GM18499 (cell line): ENCODE measurements around the gene VPS33A.
"Not testable (repeated sequence)": the region's sequence is repeated elsewhere in the genome, so short reads cannot be mapped to it uniquely, and the experiment has no call there.

Experiments used
- ATAC-seq: cut with Tn5 transposase; IDR thresholded peaks from one replicate; pipeline ENCODE4 v1.9.1; 2021; ENCODE audit warnings: moderate number of reproducible peaks; ENCODE audit not compliant: insufficient read depth, unreplicated experiment

VPS33A gene

DNA sequence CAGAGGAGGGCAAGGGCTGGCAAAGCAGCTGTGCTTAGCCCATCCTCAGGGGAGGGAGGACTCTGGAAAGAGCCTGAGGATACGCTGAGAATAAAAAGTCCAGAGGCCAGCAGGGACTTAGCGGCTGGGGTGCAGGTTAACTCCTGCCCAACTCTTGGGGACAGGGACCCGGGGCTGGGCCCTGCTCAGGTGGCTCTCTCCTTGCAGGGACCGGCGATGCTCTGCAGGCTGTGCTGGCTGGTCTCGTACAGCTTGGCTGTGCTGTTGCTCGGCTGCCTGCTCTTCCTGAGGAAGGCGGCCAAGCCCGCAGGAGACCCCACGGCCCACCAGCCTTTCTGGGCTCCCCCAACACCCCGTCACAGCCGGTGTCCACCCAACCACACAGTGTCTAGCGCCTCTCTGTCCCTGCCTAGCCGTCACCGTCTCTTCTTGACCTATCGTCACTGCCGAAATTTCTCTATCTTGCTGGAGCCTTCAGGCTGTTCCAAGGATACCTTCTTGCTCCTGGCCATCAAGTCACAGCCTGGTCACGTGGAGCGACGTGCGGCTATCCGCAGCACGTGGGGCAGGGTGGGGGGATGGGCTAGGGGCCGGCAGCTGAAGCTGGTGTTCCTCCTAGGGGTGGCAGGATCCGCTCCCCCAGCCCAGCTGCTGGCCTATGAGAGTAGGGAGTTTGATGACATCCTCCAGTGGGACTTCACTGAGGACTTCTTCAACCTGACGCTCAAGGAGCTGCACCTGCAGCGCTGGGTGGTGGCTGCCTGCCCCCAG, 60.0 kb downstream of the VPS33A start:
- no peak for ATAC-seq

DNA sequence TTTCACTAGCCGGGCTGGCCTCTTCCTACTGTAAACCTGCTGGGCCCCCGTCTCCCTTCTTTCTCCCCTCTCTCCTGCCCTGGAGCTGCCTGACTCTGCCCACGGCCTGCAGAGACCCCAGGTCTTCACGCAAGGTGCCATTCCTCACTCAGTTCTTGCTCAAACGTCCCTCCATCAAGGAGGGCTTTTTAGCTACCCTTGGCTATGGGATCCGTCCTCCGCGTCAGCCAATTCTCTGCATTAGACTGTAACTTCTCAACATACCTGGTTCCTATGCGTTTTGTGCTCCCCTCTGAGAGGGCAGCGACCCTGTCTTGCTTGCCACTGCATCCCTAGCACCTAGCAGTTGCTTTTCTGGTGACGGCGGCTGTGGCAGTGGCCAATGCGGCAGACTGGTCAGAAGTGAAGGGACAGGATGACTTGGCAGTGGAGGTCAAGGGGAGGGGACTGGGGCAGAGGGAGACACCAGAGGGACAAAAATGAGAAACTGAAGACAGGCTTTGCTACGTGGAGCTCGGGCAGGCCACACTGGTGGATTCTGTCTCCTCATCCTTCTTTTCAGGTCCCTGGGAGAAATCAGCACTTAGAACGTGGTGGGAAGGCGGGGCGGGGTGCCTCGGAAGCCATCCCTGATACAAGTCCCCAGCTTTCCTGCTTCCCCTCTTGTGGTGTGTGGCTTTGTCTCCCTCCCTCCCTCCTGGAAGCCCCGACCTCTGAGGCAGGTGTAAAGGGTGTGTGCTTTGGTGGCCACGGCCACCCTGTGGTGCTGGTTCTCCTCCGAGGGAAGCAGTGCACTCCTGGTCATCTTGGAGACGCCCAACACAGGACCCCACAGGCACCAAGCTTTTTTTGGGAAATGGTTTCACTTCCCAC, 61.0 kb downstream of the VPS33A start:
- no peak for ATAC-seq

DNA sequence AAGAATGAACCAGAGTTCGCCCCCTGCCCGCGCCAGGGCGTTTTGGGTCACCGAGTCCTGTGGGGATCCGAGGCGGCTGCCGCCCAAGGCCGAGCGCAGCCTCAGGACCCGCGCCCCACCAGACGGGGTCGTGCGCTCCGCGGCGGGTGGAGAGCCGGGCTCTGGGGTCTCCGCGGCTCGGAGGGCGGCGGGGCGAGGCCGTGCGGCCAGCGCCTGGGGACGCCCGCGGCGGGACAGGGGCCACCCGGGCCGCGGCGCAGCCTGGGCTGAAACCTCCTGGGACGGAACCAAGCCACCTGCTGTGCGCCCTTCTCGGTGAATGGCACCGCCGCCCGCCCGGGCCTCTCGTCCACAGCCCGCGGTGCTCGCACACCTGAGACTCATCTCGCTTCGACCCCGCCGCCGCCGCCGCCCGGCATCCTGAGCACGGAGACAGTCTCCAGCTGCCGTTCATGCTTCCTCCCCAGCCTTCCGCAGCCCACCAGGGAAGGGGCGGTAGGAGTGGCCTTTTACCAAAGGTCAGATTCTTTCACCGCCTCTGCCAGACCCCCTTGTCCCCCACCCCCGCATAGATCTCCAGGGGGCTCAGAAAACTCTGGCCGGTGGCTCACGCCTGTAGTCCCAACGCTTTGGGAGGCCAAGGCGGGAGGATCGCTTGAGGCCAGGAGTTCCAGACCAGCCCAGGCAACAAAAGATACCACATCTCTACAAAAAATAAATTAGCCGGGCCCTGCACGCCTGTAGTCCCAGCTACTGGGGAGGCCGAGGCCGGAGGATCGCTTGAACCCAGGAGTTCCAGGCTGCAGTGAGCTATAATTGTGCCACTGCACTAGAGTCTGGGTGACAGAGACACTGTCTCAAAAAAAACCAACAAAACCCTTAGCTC, 61.9 kb downstream of the VPS33A start:
- ATAC-seq = no peak

DNA sequence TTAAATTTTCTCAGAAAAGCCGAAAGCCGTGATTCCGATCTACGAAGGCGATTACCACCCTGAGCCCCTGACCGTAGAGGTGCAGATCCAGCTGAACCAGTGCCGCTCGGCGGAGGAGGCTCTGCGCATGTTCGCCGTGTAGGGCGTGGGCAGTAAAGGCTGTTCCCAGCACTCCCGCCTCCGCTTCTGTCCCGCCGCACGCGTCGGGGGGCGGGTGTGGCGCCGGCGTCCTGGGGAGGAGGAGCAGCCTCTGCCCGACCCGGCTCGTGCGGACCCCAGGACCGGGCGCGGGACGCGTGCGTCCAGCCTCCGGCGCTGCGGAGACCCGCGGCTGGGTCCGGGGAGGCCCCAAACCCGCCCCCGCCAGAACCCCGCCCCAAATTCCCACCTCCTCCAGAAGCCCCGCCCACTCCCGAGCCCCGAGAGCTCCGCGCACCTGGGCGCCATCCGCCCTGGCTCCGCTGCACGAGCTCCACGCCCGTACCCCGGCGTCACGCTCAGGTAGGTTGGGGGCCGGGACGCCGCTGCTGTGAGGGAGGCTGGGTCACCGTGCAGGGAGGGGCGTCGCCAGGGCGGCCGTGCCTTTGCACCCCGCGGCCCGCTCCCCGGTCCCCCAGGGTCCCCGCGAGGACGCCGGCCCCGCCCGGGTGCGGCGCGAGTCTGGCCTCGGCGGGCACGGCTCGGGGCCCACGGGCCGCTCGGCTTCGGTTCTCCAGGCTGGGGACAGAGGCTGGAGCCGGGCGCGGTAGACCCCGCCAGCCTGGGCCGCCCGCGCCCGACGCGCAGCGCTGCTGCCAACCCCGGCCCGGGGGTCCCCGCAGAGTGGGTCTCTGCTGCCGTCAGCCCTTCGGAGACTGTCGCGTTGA, 62.8 kb downstream of the VPS33A start, which contains the start of gene B3GNT4:
Gene B3GNT4 (plus strand): TSS at position 409 of the 866 bp plus-strand sequence. CDS start 910 bp downstream, outside the sequence.
- ATAC-seq = no peak

DNA sequence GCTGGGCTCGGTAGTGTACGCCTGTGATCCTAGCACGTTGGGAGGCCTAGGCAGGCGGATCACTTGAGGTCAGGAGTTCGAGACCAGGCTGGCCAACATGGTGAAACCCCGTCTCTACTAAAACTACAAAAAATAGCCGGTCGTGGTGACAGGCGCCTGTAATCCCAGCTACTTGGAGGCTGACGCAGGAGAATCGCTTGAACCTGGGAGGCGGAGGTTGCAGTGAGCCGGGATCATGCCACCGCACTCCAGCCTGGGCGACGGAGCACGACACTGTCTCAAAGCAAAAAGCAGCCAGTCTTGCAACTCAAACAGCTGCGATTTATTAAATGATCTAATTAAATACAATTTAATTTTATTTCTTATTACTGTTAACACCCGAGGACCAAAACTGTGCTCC, 63.5 kb downstream of the VPS33A start:
- not testable (repeated sequence) for ATAC-seq

DNA sequence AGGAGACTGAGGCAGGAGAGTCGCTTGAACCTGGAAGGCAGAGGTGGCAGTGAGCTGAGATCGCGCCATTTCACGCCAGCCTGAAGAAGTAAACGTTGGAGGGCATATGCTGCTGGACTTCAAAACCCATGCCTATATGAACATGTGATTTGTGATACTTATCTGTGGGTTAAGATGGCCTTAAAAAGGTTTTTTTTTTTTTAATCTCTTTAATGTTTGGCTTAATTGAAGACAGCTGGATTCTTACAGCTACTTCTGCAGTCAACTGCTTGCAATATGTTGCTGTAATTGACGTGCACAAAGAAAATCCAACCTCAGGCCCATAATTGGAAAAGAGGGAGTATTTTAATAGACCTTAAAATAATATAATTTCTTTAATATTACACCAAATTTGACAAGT, 64.3 kb downstream of the VPS33A start:
- ATAC-seq = no peak

DNA sequence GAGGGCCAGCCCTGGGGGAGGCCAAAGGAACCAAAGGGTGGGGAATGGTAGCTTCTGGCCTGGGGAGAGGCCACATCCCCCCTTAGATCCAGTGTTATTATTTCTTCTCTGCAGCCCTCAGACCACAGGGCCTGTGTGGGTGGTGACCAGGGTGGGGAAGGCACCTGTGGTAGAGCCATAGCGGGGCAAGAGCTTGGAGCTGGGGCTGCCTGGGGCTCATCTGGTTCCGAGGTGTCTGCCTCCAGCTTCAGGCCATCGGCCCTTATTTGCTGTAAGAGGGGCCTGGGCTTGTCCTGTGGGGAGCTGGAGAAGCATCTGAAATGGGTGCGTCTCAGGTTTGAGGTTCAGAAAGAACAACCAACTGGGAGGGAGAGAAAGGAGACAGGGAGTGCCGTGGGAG, 64.9 kb downstream of the VPS33A start:
- no peak for ATAC-seq

DNA sequence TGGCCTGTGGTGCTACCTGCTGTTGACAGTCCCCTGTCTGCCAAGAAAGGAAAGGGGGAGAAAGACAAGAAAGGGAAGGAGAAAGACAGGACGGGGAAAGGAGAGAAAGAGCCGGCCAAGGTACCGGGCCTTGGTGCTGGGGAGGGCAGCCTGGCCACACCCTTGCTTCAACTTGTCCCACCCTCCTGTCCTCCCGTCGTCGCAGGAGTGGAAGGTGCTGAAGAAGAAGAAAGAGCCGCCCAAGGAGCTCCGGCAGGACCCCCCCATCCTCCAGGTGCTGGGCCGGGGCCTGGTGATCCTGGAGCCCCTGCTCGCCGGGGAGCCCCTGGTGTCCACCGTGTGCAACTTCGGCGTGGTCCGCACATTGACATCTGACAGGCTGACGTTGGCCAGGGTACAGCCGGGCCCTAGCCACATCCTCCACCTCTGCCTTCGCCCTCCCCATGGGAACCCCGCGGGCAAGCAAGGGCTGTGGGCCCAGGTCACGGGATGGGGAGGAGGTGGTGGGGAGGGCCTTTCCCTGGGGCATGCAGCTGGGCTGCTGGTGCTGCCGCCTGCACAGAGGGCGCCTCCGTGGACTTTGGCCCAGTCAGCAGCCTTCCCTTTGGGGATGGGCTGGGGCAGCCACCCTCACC, 65.6 kb downstream of the VPS33A start:
- no peak for ATAC-seq

DNA sequence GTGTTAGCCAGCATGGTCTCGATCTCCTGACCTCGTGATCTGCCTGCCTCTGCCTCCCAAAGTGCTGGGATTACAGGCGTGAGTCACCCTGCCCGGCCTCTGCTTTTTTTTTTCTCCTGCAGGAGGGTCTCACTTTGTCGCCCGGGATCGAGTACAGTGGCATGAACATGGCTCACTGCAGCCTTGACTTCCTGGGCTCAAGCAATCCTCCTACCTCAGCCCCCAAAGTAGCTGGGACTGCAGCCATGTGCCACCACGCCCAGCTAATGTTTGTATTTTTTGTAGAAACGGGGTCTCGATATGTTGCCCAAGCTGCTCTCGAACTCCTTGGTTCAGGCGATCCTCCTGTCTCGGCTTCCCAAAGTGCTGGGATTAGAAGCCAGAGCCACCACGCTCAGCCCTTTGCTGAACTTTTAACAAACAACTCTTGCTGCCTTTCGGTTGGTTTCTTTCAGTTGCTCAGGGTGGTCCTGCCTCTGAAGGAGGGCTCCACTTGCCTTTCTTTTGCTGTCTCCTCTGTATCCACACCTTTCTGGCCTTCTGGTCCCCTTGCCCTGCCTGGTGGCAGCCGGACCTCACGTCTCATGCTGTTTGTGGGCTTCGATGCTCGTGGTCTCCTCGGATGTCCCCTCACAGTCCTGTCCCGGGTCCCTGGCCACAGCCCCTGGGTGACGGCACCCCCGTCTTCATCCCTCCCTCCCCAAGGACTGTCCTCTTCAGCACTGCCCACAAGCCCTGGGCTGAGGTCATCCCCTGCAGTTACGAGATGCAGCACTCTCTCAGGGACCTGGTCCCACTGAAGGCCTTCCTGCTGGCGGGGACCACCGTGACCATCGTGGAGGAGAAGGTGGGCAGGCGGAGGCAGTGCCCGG, 66.6 kb downstream of the VPS33A start:
- ATAC-seq = no peak

DNA sequence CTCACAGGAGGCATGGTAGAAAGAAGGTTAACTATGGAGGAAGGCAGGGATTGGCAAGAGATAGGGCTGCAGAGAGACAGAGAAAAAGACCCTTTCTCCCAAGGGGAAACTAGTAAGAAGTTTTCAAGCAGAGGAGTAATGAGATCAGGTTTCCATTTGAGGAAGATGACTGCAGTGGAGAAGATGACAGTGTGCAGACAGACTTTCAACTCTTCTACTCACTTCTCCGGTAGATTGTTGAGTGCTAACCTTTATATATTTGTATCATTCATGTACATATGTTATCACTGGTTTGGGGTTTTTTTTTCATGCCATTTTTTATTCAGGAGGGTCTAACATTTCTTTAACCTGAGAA, 68.7 kb downstream of the VPS33A start:
- ATAC-seq = no peak

DNA sequence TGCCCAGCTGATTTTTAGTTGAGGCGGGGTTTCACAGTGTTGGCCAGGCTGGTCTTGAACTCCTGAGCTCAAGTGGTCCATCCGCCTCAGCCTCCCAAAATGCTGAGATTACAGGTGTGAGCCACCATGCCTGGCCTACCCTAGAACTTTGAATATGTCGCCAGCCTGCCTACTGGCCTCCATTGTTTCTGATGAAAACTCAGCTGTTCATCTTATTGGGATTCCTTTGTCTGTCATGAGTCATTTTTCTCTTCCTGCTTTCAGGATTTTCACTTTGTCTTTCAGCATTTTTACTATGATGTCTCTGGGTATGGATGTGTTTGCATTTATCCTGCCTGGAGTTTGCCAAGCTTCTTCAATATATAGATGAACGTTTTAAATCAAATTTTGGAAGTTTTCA, 70.9 kb downstream of the VPS33A start:
- no peak for ATAC-seq

DNA sequence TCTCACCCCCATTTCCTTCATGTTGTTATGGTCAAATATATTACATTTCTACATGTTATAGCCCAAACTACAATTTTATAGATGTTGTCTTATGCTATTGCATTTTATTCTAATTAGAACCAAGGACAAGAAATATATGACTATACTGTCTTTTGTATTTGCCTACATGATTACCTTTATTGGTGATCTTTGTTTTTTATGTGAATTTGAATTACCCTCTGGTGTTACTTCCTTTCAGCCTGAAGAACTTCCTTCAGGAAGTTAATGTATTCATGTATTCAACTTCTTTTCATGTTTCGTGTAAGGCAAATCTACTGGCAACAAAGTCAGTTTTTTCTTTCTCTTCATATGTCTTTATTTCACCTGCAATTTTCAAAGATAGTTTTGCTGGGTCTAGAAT, 71.5 kb downstream of the VPS33A start:
- ATAC-seq = no peak

DNA sequence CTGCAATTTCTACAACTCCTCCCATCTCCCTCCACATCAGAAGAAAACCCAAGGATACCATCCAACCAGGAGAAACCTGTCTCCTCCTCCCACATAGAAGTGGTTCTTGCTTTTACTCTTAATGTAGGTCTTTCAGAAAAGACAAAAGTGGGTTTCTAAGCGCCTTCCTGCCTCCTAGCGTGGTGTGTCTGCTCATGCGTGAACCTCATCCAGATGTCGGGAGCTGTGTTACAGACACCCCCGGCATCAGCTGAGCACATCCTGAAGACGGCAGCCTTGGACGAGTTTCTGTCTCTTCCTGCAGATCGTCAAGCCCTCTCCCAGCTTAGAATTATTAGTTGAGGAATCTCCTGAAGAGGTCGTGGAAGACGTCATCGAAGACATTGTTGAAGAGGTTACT, 73.9 kb downstream of the VPS33A start:
- ATAC-seq = no peak

DNA sequence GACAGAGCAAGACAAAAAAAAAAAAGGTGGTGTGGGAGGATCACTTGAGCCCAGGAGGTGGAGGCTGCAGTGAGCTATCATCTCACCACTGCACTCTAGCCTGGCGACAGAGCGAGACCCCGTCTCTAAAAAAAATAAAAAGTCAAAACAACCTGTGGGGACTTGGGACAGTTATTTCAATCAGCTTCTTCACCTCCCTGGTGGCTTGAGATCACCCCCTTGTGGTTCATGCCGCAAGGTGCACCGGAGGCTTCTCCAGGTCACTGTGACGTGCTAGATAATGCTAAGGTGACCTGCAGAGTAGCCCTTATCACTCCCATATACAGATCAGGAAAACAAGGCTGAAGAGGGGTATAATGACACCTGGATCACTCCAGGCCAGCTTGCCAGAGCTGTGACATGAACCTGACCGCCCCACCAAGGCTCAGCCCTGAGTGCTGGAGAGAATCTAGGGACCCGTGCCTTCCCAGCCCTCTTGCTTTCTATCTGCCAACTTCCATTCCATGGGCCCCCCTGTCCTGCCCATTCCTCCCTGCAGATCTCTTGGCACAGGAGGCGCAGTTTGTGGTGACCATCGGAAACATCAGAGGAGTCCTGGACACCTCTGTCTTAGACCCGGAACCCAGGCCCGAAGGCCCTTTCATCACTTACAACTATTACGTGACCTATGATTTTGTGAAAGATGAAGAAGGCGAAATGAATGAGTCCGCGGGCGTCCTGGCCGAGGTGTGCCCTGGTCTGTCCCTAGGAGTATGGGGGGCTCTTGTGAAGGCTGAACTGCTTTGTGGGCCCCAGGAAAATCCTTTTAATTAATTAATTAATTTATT, 75.2 kb downstream of the VPS33A start:
- no peak for ATAC-seq

DNA sequence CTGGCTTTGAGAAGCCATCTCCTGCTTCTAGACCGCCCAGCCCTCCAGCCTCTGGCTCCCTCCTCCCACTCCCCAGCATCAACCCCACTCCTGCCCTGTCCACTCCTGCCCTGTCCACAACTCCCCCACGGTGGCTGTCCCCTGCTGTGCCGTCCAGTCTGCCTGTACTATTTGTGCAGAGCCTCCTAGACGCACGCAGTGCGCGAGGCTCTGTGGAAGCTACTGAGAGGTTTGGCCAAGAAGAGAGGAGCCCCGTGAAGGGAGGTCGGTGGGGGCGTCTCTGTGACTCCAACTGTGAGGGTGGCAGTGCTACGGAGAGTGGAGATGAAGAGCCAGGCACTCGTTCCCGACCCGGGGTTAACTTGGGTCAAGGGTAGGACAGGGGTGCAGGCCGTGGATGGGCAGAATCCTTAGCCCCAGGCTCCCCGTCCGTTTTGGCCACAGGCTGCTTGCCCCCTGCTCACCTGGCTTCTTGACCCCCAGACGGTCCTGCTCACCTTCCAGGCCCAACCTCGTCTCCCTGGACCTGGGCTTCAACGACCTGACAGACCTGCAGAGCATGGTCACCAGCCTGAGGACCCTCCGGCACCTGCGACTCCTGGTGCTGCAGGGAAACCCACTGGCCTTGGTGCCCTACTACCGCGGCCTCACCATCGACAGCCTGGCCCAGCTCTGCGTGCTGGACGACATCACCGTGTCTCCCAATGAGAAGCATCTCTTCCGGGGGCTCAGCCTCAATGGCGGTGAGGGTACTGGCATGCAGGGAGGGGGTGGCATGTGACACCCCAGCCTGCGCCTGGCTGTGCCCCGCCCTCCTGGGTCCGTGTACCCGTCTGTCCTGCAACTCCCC, 76.4 kb downstream of the VPS33A start:
- ATAC-seq = no peak

DNA sequence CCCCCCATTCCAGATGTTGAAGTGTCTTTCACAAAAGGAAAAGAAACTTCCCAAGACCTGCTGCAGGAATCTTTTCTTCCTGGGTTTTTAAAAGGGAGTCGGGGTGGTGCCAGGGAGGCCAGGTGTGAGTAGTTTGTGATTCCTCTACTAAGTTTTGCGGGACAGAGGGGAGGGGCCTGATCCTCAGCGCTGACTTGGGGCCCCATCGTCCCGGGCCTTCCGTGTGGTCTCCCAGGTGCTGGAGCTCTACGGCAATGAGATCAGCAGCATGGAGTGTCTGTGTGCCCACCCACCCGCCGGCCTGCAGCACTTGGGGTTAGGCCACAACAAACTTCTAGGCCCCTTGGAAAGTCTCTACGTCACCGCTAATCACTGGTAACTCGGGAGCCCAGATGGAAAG, 78.8 kb downstream of the VPS33A start:
- ATAC-seq = no peak
